Peyer's patch (tissue), 4 donors: ENCODE measurements around the gene AK8. TPM values are rescaled to one million over a fixed set of nuclear protein-coding genes. Genes with fewer than 3 reads are reported as not detected.

Source experiments
- DNase-seq, 3 donors: peaks; one replicate each; pipeline ENCODE4 v3.0.0-alpha.2; 2017 to 2019
- H3K27ac ChIP-seq, 4 donors: fragments of 200-600 bp; sonication (generic); one replicate each; pipeline ENCODE4 v1.5.1; 2016 to 2019
- H3K27me3 ChIP-seq, 2 donors: fragments of 200-600 bp; sonication (generic); one replicate each; pipeline ENCODE4 v1.5.1; 2019
- H3K36me3 ChIP-seq, 3 donors: fragments of 200-600 bp; sonication (generic); one replicate each; pipeline ENCODE4 v1.5.1; 2016 to 2019
- H3K4me1 ChIP-seq, 4 donors: fragments of 200-600 bp; sonication (generic); one replicate each; pipeline ENCODE4 v1.5.1; 2016 to 2019
- H3K4me3 ChIP-seq, 4 donors: fragments of 200-600 bp; sonication (generic); 1 replicate in 3 of 4; 2 replicates in 1 of 4; pipeline ENCODE4 v1.5.1; 2016 to 2019; ENCODE audit warnings: mild to moderate bottlenecking in 1 of 4
- H3K9me3 ChIP-seq, 4 donors: fragments of 200-600 bp; sonication (generic); one replicate each; pipeline ENCODE4 v1.5.1; 2016 to 2019; ENCODE audit warnings: mild to moderate bottlenecking in 1 of 4
- POLR2A ChIP-seq, 2 donors: fragments of 450-650 bp; IDR thresholded peaks; one replicate each; pipeline ENCODE4 v1.5.1; 2017; ENCODE audit warnings: antibody characterized with exemption in 2 of 2, mild to moderate bottlenecking in 2 of 2, moderate library complexity in 2 of 2
- total RNA-seq, 4 donors: library from RNA; depleted of rRNA; stranded (reverse); fragments of >200 nt; gene quantifications; one replicate each; pipeline ENCODE4 v1.1.0, GENCODE V29; 2016
- TF ChIP-seq, protein P1 (sequence below), 6 experiments: fragments of 450-650 bp in 4 of 6; fragments of 200-600 bp in 2 of 6; sonication (generic) in 1 of 6; IDR thresholded peaks; one replicate each; pipeline ENCODE4 v1.5.1; 2017 to 2019; ENCODE audit warnings: antibody characterized with exemption in 6 of 6, mild to moderate bottlenecking in 3 of 6, moderate library complexity in 1 of 6

The AK8 gene
- total RNA-seq, 4 donors from 2014 or later, result not detected

- Histone ChIP-seq H3K27me3 (no peaks in the 10 kb centered on the region), H3K27ac (no peak overlapping the region), H3K36me3 (no peaks in the 10 kb centered on the region), H3K4me3 (no peak overlapping the region), H3K4me1 (no peaks in the 10 kb centered on the region), H3K9me3 (no peaks in the 10 kb centered on the region)
- no peak for DNase-seq
- TF ChIP-seq, protein P1, sequence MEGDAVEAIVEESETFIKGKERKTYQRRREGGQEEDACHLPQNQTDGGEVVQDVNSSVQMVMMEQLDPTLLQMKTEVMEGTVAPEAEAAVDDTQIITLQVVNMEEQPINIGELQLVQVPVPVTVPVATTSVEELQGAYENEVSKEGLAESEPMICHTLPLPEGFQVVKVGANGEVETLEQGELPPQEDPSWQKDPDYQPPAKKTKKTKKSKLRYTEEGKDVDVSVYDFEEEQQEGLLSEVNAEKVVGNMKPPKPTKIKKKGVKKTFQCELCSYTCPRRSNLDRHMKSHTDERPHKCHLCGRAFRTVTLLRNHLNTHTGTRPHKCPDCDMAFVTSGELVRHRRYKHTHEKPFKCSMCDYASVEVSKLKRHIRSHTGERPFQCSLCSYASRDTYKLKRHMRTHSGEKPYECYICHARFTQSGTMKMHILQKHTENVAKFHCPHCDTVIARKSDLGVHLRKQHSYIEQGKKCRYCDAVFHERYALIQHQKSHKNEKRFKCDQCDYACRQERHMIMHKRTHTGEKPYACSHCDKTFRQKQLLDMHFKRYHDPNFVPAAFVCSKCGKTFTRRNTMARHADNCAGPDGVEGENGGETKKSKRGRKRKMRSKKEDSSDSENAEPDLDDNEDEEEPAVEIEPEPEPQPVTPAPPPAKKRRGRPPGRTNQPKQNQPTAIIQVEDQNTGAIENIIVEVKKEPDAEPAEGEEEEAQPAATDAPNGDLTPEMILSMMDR (IDR thresholded peaks at IDR 0.05), result no peak
- no peak for TF ChIP-seq POLR2A (IDR thresholded peaks at IDR 0.05)
Measured at GRCh38 chr9:132824951-132825350, 53.1 kb downstream of the AK8 start.

DNA sequence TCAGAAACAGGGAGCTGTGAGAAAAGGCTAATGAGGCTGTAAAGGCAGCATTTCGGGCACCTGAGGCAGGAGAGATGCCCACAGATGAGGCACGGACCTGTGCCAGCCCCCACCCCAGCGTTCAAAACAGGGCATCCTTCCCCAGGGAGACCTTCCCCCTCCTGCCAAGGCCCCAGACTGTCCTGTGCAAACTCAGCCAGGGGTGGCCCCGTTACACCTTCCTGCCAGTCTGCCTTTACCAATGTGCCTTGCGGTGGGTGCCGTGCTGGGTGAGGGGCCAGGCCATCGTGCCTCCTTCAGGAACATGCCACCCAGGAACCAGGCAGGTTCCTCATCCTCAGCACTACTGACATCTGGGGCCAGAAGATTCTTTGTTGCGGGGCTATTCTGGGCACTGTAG, 53.9 kb downstream of the AK8 start:
- no peaks in the 10 kb centered on the region for H3K27me3 ChIP-seq
- H3K4me1 ChIP-seq, result no peaks in the 10 kb centered on the region
- TF ChIP-seq, protein P1 (IDR thresholded peaks at IDR 0.05), result no peak
- TF ChIP-seq POLR2A (IDR thresholded peaks at IDR 0.05), result no peak
- no peak overlapping the region for H3K27ac ChIP-seq
- no peaks in the 10 kb centered on the region for H3K36me3 ChIP-seq
- no peaks in the 10 kb centered on the region for H3K9me3 ChIP-seq
- no peak for DNase-seq
- H3K4me3 ChIP-seq, result no peak overlapping the region

DNA sequence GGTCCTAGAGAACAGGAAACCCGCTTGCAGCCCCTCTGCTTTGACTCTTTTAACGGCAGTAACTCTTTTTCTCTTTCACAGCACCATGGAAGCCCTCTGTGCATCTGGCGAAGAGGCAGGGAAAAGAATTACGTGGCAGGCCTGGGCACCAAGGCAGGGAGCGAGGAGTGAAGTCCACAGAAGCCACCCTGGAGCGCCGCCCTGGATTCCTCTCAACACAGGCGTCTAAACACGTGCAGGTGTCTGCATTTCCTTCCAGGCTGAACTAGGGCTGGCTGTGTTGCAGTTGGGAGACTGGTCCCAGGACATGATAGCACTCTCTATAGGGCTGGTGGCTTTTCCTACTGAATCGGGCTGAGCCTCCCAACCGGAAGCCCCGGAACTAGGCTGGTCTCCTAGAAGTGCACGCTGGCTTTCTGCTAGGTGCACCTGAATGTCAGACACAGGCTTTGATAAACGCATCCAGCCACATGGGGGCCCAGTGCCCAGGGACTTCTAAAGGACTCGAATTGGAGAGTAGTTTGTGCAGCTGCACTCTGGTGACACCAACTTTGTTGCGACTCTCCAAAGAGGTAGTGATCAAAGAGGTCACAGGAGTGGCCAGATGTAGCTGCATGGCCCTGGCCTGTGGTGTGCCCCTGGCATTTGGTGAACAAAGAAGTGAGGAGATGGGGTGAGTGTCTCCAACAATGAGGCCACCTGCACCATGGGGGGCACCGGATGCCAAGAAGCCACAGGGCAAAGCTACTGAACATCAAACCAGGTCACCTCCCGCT, 54.5 kb downstream of the AK8 start:
- Histone ChIP-seq H3K4me3 (no peak overlapping the region), H3K36me3 (no peaks in the 10 kb centered on the region), H3K27me3 (no peaks in the 10 kb centered on the region), H3K27ac (no peak overlapping the region), H3K4me1 (no peaks in the 10 kb centered on the region), H3K9me3 (no peaks in the 10 kb centered on the region)
- TF ChIP-seq, protein P1 (IDR thresholded peaks at IDR 0.05), result no peak
- no peak for TF ChIP-seq POLR2A (IDR thresholded peaks at IDR 0.05)
- DNase-seq, result peak in 1 of 3 donors; percentile 51

DNA sequence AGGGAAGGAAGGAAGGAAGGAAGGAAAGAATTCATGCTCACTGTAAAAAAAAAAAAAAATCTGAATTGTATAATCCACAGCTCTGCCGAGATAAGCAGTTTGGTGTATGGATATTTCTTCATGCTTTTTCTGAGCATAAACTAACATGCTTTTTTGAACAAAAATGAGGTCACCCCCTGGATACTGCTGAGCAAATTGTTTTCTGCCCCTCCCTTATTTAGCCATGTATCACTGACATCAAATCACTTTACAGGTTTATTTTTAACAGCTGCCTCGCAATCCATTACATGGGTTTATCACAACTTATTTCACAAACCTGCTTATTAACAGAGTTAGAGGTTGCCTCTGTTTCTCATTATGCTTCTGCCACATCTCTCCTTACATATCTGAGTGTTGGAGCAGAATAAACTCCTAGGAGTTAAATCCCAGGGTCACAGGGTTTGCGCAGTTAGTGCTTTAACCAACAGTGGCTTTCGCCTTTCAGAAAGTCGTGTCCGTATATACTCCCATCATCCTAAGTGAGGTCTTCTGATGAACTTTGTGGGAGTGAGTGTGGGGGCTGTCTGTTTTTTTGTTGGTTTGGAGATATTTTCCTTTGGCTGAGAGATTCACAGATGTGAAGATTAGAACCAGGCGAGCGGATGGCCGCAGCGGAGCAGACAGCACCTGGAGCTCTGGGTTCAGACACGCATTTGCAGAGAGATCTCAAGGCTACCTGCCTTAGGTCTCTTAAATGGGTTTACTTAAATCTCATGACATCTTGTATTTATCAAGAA, 57.7 kb downstream of the AK8 start:
- Histone ChIP-seq H3K4me1 (no peaks in the 10 kb centered on the region), H3K4me3 (no peak overlapping the region), H3K27me3 (no peaks in the 10 kb centered on the region), H3K27ac (no peak overlapping the region), H3K9me3 (no peaks in the 10 kb centered on the region), H3K36me3 (no peaks in the 10 kb centered on the region)
- TF ChIP-seq POLR2A (IDR thresholded peaks at IDR 0.05), result no peak
- TF ChIP-seq, protein P1 (IDR thresholded peaks at IDR 0.05), result no peak
- no peak for DNase-seq

- Histone ChIP-seq H3K4me3 (no peak overlapping the region), H3K27me3 (no peaks in the 10 kb centered on the region), H3K9me3 (no peaks in the 10 kb centered on the region), H3K36me3 (no peaks in the 10 kb centered on the region), H3K4me1 (no peaks in the 10 kb centered on the region), H3K27ac (no peak overlapping the region)
- TF ChIP-seq POLR2A (IDR thresholded peaks at IDR 0.05), result no peak
- TF ChIP-seq, protein P1 (IDR thresholded peaks at IDR 0.05), result no peak
- DNase-seq, result no peak
Measured at GRCh38 chr9:132818588-132818987, 59.5 kb downstream of the AK8 start.
